GM19468 (cell line): ENCODE data around the gene CD37.

Source experiments
- ATAC-seq: cut with Tn5 transposase; IDR thresholded peaks from one replicate; pipeline ENCODE4 v1.9.1; 2021; ENCODE audit warnings: mild to moderate bottlenecking, moderate library complexity, moderate number of reproducible peaks; ENCODE audit not compliant: unreplicated experiment; ENCODE audit errors: extremely low read depth

CD37 gene

GRCh38 chr19:49343123-49343522, 7.9 kb downstream of the CD37 start:
- no peak for ATAC-seq

- no peak for ATAC-seq
Measured at GRCh38 chr19:49344505-49345423, 9.6 kb downstream of the CD37 start.

GRCh38 chr19:49347191-49347590, 12.0 kb downstream of the CD37 start:
- no peak for ATAC-seq

- ATAC-seq: no peak
Measured at GRCh38 chr19:49347835-49348234, 12.6 kb downstream of the CD37 start.

DNA sequence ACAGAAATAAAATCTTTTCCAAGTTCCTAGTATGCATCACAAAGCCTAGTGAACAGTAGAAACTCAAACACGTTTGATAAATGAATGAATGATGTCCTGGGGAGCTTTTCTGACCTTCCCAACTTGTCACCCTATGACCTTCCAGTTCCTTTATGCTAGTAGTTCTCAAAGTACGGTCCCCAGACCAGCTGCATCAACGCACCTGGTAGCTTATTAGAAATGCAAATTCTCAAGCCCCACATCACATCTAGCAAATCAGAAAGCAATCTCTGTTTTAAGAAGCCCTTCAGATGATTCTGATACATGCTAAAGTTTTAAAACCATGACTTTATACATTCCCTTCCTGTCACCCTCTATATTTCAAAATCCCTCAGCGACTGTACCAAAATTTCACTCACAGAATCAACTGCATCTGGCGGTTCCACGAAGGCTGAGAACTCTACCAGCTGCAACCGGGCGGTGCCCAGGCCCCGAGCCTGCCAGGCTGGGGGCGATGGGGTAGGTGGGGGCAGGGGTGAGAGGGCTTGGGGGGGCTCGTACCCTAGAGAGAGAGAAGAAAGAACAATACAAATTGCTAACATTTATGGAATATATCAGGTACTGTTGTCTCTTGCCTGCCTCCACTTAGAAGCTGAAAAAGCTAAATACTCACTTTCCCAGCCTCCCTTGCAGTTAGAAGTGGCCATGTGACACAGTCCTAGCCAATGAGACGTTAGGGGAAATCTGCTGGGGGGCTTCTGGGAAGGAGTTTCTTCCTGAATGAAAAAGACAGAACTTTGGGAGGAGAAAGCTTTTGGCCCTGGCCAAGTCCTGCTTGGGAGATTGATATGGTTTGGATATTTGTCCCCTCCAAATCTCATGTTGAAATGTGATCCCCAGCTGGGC, 13.3 kb downstream of the CD37 start:
- no peak for ATAC-seq

DNA sequence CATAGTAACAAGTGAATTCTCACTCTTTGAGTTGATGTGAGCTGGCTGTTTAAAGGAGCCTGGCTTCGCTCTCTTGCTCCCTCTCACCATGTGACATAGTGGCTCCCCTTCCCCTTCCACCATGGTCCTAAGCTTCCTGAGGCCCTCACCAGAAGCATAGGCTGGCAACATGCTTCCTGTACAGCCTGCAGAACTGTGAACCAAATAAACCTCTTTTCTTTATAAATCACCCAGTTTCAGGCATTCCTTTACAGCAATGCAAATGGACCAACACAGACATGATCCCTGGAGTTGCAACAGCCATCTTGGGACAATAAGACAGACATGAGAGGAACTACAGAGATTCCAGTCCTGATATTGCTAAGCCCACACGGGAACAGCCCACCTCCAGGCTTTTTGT, 14.4 kb downstream of the CD37 start:
- no peak for ATAC-seq

DNA sequence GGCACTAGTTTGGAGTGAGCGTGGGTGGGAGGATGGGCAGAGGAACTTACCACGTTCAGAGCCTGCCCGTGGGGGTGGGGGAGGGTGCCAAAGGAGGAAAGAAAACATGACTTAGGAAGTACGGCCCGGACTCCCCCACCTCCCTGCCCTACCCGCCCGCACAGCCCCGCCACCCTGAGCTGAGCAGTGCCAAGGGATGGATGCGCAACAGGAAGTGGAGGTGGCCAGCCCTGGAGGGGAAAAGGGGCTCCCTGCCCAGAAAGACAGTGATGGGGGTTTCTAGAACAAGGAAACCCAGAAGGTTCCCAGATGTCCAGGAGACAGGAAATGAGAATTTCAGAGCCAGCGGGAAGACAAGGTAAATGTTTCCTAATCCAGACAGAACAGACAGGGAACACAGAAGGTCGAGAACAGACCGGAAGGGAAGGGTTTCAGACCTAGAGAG, 20.7 kb downstream of the CD37 start:
- no peak for ATAC-seq

DNA sequence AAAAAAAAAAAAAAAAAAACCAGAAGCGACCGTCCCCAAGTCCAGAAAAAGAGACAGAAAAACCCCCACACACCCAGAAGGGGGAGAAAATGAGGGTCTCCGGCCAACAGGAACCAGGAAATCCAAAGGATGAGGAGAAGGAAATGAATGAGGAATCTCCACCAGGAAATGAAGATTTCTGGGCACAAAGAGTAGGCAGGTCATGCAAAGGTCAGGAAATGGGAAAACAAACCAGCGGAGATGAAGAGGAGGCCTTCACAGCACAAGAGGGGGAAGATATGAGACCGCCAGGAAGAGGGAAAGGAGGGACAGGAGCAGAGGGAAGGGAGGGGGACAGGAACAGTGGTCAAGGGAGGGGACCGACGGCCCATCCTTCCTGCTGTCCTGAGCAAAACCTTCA, 21.2 kb downstream of the CD37 start:
- no peak for ATAC-seq

DNA sequence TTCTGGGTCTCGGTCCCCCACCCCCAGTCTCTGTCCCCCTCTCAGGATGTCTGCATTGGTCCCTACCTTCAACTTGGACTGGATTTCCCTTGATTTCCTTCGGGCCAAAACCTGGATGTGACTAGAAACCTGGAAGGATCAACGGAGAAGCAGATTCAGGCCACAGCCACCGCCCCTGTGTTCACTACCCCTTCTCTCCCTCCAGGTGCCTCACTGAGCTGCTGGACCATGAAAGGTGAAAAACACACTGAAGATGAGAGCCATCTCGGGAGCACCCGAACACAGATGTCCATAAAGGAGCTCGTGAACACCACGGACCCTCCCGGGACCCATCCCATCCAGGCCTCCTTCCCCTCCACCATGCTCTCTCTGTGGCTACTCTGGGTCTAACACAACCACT, 22.0 kb downstream of the CD37 start:
- ATAC-seq: no peak

DNA sequence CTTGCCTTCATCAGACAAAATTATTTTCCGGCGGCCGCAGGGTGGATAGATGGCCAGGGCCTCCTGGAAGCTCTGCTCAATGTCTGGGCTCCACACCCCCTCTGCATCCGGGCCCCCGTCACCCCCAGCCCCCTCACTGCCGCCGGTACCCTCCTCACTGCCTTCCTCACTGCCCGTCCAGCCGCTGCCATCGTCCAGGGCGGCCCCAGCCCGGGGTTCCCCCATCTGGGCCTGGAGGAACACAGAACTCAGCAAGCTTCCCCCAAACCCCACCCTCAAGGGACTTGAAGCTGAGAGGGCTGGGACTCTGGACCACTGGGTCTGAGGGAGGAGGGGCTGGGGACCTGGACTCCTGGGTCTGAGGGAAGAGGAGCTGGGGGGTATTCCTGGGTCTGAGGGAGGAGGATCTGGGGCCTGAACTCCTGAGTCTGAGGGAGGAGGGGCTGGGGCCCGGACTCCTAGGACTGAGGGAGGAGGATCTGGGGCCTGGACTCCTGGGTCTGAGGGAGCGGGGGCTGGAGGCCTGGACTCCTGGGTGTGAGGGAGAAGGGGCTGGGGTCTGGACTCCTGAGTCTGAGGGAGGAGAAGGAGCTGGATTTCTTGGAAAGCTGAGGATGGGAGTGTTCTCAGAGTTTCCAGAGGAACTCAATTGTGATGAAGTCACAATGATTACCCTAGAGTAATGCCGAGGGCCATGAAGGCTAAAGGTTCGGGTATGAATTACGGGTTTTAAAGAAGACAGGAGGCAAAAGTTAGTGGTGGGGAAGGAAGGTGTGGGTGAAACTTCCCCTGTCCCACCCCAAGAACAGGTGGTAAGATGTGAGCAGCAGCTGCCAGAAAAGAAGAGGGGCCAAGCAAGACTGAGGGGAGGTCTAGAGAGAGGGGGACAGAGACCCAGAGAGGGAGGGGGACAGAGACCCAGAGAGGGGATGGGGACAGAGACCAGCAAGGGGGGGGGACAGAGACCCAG, 24.9 kb downstream of the CD37 start:
- ATAC-seq: no peak

DNA sequence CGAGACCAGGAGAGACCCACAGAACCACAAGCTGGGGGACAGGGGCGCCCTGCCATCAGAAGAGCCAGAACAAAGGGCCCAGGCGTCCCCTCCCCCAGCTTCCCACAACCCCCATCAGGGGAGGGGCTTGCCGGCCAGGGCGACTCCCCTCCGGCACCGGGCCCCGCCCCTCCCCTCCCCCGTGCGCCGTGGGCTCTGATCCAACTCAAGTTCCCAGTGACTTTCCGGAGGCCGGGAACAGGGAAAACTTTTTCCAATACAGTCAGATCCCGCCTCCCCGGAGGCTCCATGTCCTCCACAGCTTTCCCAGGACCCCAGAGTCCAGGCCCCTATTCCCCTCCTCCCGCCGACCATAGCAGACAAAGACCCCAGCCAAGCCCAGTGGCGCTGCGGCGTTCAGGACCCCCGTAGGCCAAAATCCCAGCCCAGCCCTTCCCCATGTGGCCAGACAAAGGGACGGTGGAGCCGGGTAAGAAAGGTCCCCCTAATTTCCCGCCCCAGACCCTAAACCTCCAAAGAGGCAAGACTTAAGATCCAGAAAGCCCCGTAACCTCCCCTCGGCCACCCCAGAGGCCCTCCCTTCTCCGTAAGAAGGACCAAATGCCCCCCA, 26.3 kb downstream of the CD37 start:
- ATAC-seq: no peak

DNA sequence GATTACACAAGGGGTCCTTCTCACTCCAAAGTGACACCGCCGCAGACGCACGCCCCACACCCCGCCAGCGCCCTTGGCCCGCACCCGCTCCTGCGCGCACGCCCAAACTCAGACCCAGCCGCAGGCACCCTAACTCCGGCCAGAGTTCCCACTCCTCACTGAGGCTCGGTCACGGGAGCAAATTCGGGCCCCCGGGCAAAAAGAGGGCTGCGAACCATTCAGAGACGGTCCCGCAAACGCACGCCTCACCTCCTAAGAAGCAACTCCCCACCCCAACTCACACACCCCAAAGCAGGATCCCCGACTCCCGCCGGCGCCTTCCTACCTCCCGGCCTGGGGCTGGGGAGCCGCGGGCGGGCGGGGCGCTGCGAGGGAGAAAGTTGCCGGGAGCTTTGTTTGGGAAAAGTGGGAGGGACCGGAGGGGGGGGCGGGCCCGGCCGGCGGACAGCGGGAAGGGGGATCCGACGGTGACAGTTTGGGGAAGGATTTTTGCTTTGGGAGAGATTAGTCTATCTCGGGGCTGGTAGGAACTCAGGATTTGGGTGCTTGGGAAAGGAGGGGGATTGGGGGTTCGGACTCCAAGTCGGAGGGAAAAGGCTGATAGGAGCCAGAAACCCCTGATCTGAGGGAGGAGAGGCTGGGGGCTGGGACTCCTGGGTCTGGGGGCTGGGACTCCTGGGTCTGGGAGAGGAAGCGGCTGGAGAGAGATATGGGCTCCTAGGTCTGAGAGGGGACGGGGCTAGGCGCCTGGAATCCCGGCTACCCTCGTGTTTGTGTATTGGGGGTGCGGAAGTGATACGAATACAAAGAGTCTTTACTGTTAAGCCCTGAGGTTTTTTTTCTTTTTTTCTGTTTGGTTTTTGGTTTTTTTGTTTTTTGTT, 27.1 kb downstream of the CD37 start, which contains the start of gene TEAD2:
Gene TEAD2, minus strand, starts transcription at position 369 of the 881 bp plus-strand sequence. CDS start 2,341 bp downstream, outside the sequence.
- no peak for ATAC-seq

- no peak for ATAC-seq
Measured at GRCh38 chr19:49362929-49363267, 27.7 kb downstream of the CD37 start.

- no peak for ATAC-seq
Measured at GRCh38 chr19:49363268-49364082, 28.3 kb downstream of the CD37 start, which contains the start of gene DKKL1. TSS of gene DKKL1 (plus strand) at chr19:49363877. CDS start at chr19:49363999, 122 bp downstream.

DNA sequence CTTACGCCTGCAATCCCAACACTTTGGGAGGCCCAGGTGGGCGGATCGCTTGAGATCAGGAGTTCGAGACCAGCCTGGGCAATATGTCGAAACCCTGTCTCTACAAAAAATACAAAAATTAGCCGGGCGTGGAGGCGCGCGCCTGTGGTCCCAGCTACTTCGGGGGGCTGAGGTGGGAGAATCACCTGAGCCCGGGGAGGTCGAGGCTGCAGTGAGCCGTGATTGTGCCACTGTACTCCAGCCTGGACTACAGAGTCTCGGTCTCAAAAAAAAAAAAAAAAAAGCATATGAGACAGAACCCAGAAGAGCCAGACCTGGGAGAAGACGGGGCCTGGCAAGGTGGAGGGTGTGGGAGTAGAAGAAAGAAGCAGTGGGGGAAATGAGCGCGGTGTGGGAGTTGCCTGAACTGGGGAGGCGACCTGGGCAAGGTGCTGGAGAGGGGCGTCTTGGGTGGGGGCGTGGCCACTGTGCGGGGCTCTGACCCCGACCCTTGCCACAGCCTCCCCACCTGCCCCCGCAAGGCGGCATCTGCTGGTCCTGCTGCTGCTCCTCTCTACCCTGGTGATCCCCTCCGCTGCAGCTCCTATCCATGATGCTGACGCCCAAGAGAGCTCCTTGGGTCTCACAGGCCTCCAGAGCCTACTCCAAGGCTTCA, 29.0 kb downstream of the CD37 start:
- no peak for ATAC-seq

GRCh38 chr19:49366110-49366509, 30.9 kb downstream of the CD37 start:
- ATAC-seq: no peak

- ATAC-seq: no peak
Measured at GRCh38 chr19:49368711-49369358, 33.6 kb downstream of the CD37 start.
